ENCODE data around the gene DCAF11. TPM values are rescaled to one million over a fixed set of nuclear protein-coding genes. Genes with fewer than 3 reads are reported as not detected.

Gene DCAF11
- total RNA-seq, 1 experiment from 2014 or later: 42.9 TPM

GRCh38 chr14:24121210-24121609, 6.6 kb downstream of the DCAF11 start:
- DNase-seq (ENCODE audit: low read depth): no peak

DNA sequence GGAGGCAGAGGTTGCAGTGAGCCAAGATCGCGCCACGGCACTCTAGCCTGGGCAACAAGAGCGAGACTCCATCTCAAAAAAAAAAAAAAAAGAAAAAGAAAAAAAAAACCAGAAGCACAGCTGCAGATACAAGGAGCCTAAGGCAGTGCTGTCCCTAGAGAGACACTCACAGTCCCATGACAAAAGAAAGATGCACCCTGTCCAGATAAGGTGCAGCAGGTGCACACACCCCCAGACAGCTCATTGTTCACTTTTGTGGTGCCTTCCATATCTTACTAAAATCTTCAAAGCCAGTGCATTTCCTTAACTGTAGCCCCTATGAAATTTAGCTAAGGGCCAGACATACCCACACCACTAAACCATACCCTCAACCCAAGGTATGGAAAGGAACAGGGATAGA, 7.8 kb downstream of the DCAF11 start:
- no peak for DNase-seq (ENCODE audit: low read depth)

GRCh38 chr14:24122898-24123297, 8.3 kb downstream of the DCAF11 start:
- no peak for DNase-seq (ENCODE audit: low read depth)

GRCh38 chr14:24123424-24124417, 9.1 kb downstream of the DCAF11 start:
- no peak for DNase-seq (ENCODE audit: low read depth)

DNA sequence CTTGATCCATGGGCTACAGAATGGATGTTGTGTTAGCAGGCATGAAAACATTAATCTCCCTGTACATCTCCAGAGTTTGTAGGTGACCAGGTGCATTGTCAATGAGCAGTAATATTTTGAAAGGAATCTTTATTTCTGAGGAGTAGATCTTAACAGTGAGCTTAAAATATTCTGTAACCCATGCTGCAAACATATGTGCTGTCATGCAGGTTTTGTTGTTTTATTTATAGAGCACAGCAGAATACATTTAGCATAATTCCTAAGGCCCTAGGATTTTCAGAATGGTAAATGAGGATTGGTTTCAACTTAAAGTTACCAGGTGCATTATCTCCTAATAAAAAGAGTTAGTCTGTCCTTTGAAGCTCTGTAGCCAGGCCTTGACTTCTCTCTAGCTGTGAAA, 12.4 kb downstream of the DCAF11 start:
- DNase-seq (ENCODE audit: low read depth): no peak

GRCh38 chr14:24127673-24128072, 13.1 kb downstream of the DCAF11 start:
- no peak for DNase-seq (ENCODE audit: low read depth)

DNA sequence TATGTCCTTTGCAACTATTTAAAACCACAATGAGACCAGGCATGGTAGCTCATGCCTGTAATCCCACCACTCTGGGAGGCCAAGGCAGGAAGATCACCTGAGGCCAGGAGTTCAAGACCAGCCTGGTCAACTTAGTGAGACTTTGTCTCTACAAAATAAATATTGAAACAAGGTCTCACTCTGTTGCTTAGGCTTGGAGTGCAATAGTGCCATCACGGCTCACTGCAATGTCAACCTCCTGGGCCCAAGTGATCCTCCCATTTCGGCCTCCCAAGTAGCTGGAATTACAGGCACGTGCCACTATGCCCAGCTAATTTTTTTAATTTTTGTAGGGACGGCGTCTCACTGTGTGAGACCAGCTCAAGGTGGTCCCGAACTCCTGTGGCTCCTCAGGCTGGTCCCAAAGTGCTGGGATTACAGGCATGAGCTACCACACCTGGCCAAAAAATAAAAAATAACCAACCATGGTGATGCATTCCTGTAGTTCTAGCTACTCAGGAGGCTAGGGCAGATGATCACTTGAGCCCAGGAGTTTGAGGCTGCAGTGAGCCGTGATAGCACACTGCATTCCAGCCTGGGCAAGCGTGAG, 14.9 kb downstream of the DCAF11 start:
- no peak for DNase-seq (ENCODE audit: low read depth)

DNA sequence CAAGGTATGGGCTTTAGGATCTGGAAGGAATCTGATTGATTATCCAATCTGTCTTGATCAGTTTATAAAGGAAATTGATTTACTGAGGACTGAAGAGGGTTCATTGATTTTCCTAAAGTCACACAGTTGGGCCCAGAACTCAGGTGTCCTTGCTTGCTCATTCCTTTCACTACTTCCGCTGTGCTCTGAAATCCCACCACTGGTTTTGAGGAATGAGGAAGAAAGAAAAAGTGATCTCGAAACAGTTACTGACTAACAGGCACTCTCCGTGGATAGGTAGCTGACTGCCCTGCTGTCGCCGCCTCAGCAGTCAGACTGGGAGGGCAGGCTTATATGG, 15.8 kb downstream of the DCAF11 start, which contains the start of gene FITM1:
Gene FITM1, plus strand, starts transcription at position 280 of the 337 bp plus-strand sequence. CDS start 905 bp downstream, outside the sequence.
- no peak for DNase-seq (ENCODE audit: low read depth)

- no peak for DNase-seq (ENCODE audit: low read depth)
These were observed 16.4 kb downstream of the DCAF11 start for GRCh38 chr14:24130717-24131548.

GRCh38 chr14:24131549-24131966, 17.0 kb downstream of the DCAF11 start:
- DNase-seq (ENCODE audit: low read depth): no peak

DNA sequence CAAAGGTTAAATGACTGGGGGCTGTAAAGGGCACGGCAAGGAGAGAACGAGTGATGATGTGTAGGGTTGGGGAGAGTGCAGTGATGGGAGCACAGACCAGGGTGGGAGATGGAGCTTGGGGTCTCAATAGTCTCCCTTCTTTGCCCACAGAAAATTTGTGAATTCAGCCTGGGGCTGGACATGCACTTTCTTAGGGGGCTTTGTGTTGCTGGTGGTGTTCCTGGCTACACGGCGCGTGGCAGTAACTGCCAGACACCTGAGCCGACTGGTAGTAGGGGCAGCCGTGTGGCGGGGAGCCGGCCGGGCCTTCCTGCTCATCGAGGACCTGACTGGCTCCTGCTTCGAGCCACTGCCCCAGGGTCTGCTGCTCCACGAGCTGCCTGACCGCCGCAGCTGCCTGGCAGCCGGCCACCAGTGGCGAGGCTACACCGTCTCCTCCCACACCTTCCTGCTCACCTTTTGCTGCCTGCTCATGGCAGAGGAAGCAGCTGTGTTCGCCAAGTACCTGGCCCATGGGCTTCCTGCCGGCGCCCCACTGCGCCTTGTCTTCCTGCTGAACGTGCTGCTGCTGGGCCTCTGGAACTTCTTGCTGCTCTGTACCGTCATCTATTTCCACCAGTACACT, 17.6 kb downstream of the DCAF11 start:
- no peak for DNase-seq (ENCODE audit: low read depth)

DNA sequence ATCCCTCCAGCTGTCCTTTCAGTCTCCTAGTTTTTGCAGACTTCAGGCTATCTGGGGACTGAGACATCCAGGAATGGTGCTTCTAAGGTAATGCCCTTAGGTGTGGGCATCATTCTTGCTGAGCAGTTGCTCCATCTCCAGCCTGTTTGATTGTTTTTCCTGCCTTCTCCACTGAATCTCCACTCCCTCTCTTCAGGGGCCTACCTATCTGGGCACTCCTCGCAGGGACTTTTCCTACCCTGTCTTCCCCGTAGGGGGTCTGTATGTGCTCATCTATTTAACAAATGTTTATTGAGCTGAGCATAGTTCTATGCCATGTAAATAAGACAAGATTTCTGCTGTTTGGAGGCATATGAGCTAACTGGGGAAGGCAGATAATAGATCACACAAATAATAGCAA, 18.4 kb downstream of the DCAF11 start:
- no peak for DNase-seq (ENCODE audit: low read depth)

- DNase-seq (ENCODE audit: low read depth): no peak
These were observed 19.2 kb downstream of the DCAF11 start for GRCh38 chr14:24133735-24134134.

GRCh38 chr14:24135584-24135833, 20.9 kb downstream of the DCAF11 start:
- no peak for DNase-seq (ENCODE audit: low read depth)

DNA sequence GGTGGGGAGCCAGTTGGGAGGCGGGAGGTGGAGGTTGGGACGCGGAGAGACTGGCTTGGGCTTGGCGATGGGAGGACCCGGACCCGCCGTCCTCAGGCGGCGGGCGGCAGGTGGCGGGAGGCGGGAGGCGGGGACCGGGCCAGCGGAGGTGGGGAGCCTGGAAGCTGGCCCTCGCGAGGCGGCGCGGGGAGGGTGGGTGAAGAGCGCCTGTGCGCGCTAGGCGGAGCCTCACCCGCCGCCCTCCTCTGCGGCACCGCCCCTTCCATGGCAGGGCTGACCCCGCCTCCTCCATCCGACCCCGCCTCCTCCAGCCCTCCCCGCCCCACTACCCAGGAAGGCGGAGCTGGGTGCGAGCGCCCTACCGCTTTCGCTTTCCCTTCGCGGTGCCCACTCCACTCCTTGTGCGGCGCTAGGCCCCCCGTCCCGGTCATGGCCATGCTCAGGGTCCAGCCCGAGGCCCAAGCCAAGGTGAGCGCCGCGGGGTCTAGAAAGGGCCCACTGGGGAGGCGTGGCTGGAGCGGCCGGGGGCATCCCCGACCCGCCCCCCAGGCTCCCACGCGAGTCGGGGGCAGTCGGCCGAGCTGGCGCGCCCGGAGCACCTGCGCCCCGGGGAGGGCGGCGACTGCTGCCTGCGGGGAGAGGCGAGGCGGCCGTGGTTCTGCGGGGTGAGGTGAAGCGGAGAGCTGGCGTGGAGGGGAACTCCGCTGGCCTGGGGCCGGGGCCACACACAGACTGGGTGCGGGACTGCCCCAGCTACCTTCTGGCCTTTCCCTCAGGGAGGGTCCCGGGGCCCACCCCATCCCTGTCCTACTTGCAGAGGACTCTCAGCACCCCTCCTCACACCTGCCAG, 21.5 kb downstream of the DCAF11 start, which contains the start of gene PSME1:
Gene PSME1, plus strand, starts transcription at position 361 of the 850 bp plus-strand sequence. Its CDS starts 69 bp downstream, at position 430.
- peak; percentile 84 for DNase-seq (ENCODE audit: low read depth)

DNA sequence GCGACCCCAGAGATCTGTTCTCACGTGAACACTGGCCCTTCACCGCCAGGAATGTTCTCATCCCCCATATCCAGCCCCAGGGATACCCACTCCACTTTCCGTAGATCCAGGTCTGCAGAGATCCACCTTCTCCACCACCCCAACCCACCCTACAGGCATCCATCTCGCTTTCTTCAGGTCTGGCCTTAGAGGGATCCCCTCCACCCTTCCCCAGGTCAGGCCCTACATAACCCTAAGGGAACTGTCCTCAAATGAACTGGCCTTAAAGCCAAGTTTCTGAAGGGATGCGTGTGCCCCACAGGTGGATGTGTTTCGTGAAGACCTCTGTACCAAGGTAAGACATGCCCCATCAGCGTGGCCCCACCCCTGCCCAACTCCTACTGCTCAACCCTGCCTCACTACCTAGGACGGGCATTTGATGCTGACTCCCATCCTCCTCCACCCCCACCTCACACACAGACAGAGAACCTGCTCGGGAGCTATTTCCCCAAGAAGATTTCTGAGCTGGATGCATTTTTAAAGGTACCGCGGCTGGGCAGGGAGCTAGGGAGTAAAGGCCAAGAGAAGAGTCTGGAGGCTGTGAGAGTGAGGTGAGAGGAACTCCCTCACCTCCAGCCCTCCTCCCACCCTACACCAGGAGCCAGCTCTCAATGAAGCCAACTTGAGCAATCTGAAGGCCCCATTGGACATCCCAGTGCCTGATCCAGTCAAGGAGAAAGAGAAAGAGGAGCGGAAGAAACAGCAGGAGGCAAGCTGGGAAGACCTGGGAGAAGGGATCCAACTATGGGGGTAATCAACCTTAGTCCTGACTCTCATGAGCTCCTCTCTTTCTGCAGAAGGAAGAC, 22.3 kb downstream of the DCAF11 start:
- no peak for DNase-seq (ENCODE audit: low read depth)

DNA sequence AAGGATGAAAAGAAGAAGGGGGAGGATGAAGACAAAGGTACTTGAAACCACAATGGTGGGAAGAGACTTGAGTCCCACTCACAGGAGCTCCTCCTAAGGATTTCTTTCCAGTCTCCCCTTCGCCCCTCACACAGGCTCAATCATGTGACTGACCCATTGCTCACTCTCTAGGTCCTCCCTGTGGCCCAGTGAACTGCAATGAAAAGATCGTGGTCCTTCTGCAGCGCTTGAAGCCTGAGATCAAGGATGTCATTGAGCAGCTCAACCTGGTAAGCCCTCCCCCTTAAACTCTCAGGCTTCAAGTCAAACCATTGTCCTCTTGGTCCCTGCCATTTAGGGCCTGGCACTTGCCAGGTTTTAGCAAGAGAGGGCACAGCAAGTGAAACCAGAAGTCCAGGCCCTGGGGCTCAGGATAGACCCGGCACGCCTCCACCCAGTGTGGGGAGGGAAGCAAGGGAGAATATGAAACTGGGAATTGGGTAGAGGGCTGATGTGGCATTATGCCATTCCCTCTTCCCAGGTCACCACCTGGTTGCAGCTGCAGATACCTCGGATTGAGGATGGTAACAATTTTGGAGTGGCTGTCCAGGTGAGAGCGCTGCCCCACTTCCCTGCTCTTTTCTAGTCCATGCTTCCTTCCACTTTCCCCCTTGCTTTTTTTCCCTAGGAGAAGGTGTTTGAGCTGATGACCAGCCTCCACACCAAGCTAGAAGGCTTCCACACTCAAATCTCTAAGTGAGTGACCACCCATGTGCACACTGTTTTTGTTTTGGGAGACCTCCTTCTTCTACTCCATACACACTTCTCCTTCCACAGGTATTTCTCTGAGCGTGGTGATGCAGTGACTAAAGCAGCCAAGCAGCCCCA, 23.2 kb downstream of the DCAF11 start:
- no peak for DNase-seq (ENCODE audit: low read depth)

- DNase-seq (ENCODE audit: low read depth): no peak
These were observed 24.1 kb downstream of the DCAF11 start for GRCh38 chr14:24138396-24139271.

All from RPMI7951 (cell line).